ENCODE results near the gene OR51B4.

GRCh38 chr11:5283086-5283485 lies 18.7 kb downstream of the OR51B4 start:
- TF ChIP-seq CTCF (IDR thresholded peaks at IDR 0.05; ENCODE audit: poor library complexity, severe bottlenecking) (no peak), MXI1 (conservative IDR thresholded peaks at IDR 0.05; ENCODE audit: poor library complexity, severe bottlenecking) (no peak), POLR2AphosphoS5 (IDR thresholded peaks at IDR 0.05) (no peak)
- TF ChIP-seq, protein P1, sequence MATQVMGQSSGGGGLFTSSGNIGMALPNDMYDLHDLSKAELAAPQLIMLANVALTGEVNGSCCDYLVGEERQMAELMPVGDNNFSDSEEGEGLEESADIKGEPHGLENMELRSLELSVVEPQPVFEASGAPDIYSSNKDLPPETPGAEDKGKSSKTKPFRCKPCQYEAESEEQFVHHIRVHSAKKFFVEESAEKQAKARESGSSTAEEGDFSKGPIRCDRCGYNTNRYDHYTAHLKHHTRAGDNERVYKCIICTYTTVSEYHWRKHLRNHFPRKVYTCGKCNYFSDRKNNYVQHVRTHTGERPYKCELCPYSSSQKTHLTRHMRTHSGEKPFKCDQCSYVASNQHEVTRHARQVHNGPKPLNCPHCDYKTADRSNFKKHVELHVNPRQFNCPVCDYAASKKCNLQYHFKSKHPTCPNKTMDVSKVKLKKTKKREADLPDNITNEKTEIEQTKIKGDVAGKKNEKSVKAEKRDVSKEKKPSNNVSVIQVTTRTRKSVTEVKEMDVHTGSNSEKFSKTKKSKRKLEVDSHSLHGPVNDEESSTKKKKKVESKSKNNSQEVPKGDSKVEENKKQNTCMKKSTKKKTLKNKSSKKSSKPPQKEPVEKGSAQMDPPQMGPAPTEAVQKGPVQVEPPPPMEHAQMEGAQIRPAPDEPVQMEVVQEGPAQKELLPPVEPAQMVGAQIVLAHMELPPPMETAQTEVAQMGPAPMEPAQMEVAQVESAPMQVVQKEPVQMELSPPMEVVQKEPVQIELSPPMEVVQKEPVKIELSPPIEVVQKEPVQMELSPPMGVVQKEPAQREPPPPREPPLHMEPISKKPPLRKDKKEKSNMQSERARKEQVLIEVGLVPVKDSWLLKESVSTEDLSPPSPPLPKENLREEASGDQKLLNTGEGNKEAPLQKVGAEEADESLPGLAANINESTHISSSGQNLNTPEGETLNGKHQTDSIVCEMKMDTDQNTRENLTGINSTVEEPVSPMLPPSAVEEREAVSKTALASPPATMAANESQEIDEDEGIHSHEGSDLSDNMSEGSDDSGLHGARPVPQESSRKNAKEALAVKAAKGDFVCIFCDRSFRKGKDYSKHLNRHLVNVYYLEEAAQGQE (IDR thresholded peaks at IDR 0.05; ENCODE audit: borderline replicate concordance): no peak
